ENCODE results near the gene ITPR1.
A peak's percentile ranks its signal among the peaks of the same experiment; 100 is the strongest.

ITPR1 gene

DNA sequence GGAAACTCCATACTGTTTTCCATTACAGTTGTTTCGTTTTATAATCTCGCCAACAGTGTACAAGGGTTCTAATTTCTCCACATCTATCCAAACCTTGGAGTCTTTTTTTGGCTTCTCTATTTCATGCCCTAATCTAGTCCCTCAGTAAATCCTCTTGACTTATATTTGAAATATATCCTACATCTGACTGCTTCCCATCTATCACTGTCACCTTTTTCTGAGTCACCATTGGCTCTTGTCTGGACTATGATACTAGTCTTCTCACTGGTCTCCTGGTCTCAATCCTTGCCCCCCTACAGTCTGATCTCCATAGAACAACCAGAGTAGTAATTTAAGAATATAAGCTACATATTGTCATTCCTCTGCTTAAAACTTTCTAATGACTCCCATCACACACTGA, 80.0 kb downstream of the ITPR1 start:
- TF ChIP-seq EZH2 (IDR thresholded peaks at IDR 0.05), result no peak
- TF ChIP-seq POLR2AphosphoS5 (IDR thresholded peaks at IDR 0.05; ENCODE audit: borderline replicate concordance, low read depth, low read length), result no peak
- TF ChIP-seq FOXP2 (optimal IDR thresholded peaks at IDR 0.05; ENCODE audit: control extremely low read depth, extremely low read length, insufficient read depth), result no peak
- Histone ChIP-seq H3K4me3 (no peak overlapping the region), H3K9ac (ENCODE audit: insufficient read length) (no peak overlapping the region), H3K27ac (no peak overlapping the region), H3K36me3 (ENCODE audit: insufficient read depth, low read length) (no peaks in the 10 kb centered on the region), H3K9me3 (ENCODE audit: low read depth, low read length) (no peaks in the 10 kb centered on the region)
- no peak for DNase-seq (ENCODE audit: low read depth, low spot score)

- H3K4me3 ChIP-seq, result no peak overlapping the region
- H3K36me3 ChIP-seq (ENCODE audit: insufficient read depth, low read length), result no peaks in the 10 kb centered on the region
- no peak for DNase-seq (ENCODE audit: low read depth, low spot score)
- no peaks in the 10 kb centered on the region for H3K9me3 ChIP-seq (ENCODE audit: low read depth, low read length)
- TF ChIP-seq POLR2AphosphoS5 (IDR thresholded peaks at IDR 0.05; ENCODE audit: borderline replicate concordance, low read depth, low read length), result no peak
- no peak for TF ChIP-seq FOXP2 (optimal IDR thresholded peaks at IDR 0.05; ENCODE audit: control extremely low read depth, extremely low read length, insufficient read depth)
- TF ChIP-seq EZH2 (IDR thresholded peaks at IDR 0.05), result no peak
- no peak overlapping the region for H3K27ac ChIP-seq
- no peak overlapping the region for H3K9ac ChIP-seq (ENCODE audit: insufficient read length)
These were observed 81.3 kb downstream of the ITPR1 start for GRCh38 chr3:4574426-4574965.

- Histone ChIP-seq H3K4me3 (no peak overlapping the region), H3K36me3 (ENCODE audit: insufficient read depth, low read length) (no peaks in the 10 kb centered on the region), H3K27ac (no peak overlapping the region), H3K9ac (ENCODE audit: insufficient read length) (no peak overlapping the region), H3K9me3 (ENCODE audit: low read depth, low read length) (no peaks in the 10 kb centered on the region)
- DNase-seq (ENCODE audit: low read depth, low spot score), result no peak
- no peak for TF ChIP-seq POLR2AphosphoS5 (IDR thresholded peaks at IDR 0.05; ENCODE audit: borderline replicate concordance, low read depth, low read length)
- TF ChIP-seq EZH2 (IDR thresholded peaks at IDR 0.05), result no peak
- TF ChIP-seq FOXP2 (optimal IDR thresholded peaks at IDR 0.05; ENCODE audit: control extremely low read depth, extremely low read length, insufficient read depth), result no peak
These were observed 82.2 kb downstream of the ITPR1 start for GRCh38 chr3:4575381-4575780.

DNA sequence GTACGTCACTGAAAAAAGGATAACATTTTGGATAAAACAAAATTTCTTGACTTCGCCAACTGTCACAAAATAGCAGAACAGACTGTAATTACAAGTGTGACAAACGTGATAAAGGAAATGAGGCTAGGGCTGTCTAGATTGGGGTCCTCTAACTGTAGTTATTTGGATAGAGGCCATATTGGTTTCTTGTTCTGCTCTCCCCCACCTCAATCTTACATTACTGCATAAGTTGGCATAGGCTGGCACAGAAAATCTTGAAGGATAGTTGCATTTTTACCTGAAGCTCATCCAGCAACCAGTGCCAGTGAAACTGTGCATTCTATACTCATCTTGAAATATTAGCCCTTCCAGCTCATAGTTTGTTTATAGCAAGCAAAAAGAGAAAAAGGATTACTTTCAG, 84.6 kb downstream of the ITPR1 start:
- H3K4me3 ChIP-seq, result no peak overlapping the region
- no peaks in the 10 kb centered on the region for H3K36me3 ChIP-seq (ENCODE audit: insufficient read depth, low read length)
- no peak for DNase-seq (ENCODE audit: low read depth, low spot score)
- no peak overlapping the region for H3K27ac ChIP-seq
- no peaks in the 10 kb centered on the region for H3K9me3 ChIP-seq (ENCODE audit: low read depth, low read length)
- no peak overlapping the region for H3K9ac ChIP-seq (ENCODE audit: insufficient read length)
- TF ChIP-seq FOXP2 (optimal IDR thresholded peaks at IDR 0.05; ENCODE audit: control extremely low read depth, extremely low read length, insufficient read depth), result no peak
- no peak for TF ChIP-seq EZH2 (IDR thresholded peaks at IDR 0.05)
- no peak for TF ChIP-seq POLR2AphosphoS5 (IDR thresholded peaks at IDR 0.05; ENCODE audit: borderline replicate concordance, low read depth, low read length)

- no peaks in the 10 kb centered on the region for H3K9me3 ChIP-seq (ENCODE audit: low read depth, low read length)
- TF ChIP-seq POLR2AphosphoS5 (IDR thresholded peaks at IDR 0.05; ENCODE audit: borderline replicate concordance, low read depth, low read length) (no peak), EZH2 (IDR thresholded peaks at IDR 0.05) (no peak), FOXP2 (optimal IDR thresholded peaks at IDR 0.05; ENCODE audit: control extremely low read depth, extremely low read length, insufficient read depth) (no peak)
- no peaks in the 10 kb centered on the region for H3K36me3 ChIP-seq (ENCODE audit: insufficient read depth, low read length)
- no peak overlapping the region for H3K27ac ChIP-seq
- no peak overlapping the region for H3K4me3 ChIP-seq
- no peak for DNase-seq (ENCODE audit: low read depth, low spot score)
- H3K9ac ChIP-seq (ENCODE audit: insufficient read length), result no peak overlapping the region
These were observed 87.4 kb downstream of the ITPR1 start for GRCh38 chr3:4580346-4581123.

DNA sequence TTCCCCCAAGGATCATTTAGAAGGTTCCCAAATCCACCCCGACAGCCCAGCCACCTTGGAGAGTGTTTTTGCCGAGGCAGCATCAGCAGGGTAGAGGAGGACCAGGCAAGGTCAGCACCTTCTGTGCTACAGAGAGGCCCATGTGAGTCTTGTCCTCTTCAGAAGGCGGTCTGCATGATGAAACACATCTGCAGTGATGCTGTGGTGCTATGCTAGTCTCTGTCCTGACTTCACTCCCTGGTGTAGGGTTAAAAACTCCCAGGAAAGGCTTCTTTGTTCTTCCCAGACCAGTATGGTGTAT, 87.9 kb downstream of the ITPR1 start:
- Histone ChIP-seq H3K9me3 (ENCODE audit: low read depth, low read length) (no peaks in the 10 kb centered on the region), H3K27ac (no peak overlapping the region), H3K9ac (ENCODE audit: insufficient read length) (no peak overlapping the region), H3K36me3 (ENCODE audit: insufficient read depth, low read length) (no peaks in the 10 kb centered on the region), H3K4me3 (no peak overlapping the region)
- DNase-seq (ENCODE audit: low read depth, low spot score), result no peak
- TF ChIP-seq FOXP2 (optimal IDR thresholded peaks at IDR 0.05; ENCODE audit: control extremely low read depth, extremely low read length, insufficient read depth), result no peak
- TF ChIP-seq POLR2AphosphoS5 (IDR thresholded peaks at IDR 0.05; ENCODE audit: borderline replicate concordance, low read depth, low read length), result no peak
- no peak for TF ChIP-seq EZH2 (IDR thresholded peaks at IDR 0.05)

GRCh38 chr3:4581498-4581897, 88.3 kb downstream of the ITPR1 start:
- TF ChIP-seq POLR2AphosphoS5 (IDR thresholded peaks at IDR 0.05; ENCODE audit: borderline replicate concordance, low read depth, low read length), result no peak
- no peak for TF ChIP-seq EZH2 (IDR thresholded peaks at IDR 0.05)
- no peak for TF ChIP-seq FOXP2 (optimal IDR thresholded peaks at IDR 0.05; ENCODE audit: control extremely low read depth, extremely low read length, insufficient read depth)
- no peak overlapping the region for H3K9ac ChIP-seq (ENCODE audit: insufficient read length)
- H3K4me3 ChIP-seq, result no peak overlapping the region
- H3K36me3 ChIP-seq (ENCODE audit: insufficient read depth, low read length), result no peaks in the 10 kb centered on the region
- DNase-seq (ENCODE audit: low read depth, low spot score), result no peak
- peak overlapping the region; percentile 19; the same call in 1 of the 2 replicates for H3K27ac ChIP-seq
- no peaks in the 10 kb centered on the region for H3K9me3 ChIP-seq (ENCODE audit: low read depth, low read length)

GRCh38 chr3:4581920-4582611, 88.9 kb downstream of the ITPR1 start:
- no peak for DNase-seq (ENCODE audit: low read depth, low spot score)
- Histone ChIP-seq H3K9ac (ENCODE audit: insufficient read length) (no peak overlapping the region), H3K4me3 (0 out of 2 replicates have a peak overlapping the region, but pooled peaks have one; percentile 33), H3K36me3 (ENCODE audit: insufficient read depth, low read length) (no peaks in the 10 kb centered on the region), H3K27ac (peak overlapping the region; percentile 76), H3K9me3 (ENCODE audit: low read depth, low read length) (no peaks in the 10 kb centered on the region)
- TF ChIP-seq POLR2AphosphoS5 (IDR thresholded peaks at IDR 0.05; ENCODE audit: borderline replicate concordance, low read depth, low read length) (no peak), EZH2 (IDR thresholded peaks at IDR 0.05) (no peak), FOXP2 (optimal IDR thresholded peaks at IDR 0.05; ENCODE audit: control extremely low read depth, extremely low read length, insufficient read depth) (no peak)

Measured in SK-N-MC (cell line).